ENCODE data around the gene TMEM143.
"Not testable (repeated sequence)": the region's sequence is repeated elsewhere in the genome, so short reads cannot be mapped to it uniquely, and the experiment has no call there.

TMEM143 gene

GRCh38 chr19:48318286-48318987 is 45.3 kb downstream of the TMEM143 start:
- TF ChIP-seq, protein P1, sequence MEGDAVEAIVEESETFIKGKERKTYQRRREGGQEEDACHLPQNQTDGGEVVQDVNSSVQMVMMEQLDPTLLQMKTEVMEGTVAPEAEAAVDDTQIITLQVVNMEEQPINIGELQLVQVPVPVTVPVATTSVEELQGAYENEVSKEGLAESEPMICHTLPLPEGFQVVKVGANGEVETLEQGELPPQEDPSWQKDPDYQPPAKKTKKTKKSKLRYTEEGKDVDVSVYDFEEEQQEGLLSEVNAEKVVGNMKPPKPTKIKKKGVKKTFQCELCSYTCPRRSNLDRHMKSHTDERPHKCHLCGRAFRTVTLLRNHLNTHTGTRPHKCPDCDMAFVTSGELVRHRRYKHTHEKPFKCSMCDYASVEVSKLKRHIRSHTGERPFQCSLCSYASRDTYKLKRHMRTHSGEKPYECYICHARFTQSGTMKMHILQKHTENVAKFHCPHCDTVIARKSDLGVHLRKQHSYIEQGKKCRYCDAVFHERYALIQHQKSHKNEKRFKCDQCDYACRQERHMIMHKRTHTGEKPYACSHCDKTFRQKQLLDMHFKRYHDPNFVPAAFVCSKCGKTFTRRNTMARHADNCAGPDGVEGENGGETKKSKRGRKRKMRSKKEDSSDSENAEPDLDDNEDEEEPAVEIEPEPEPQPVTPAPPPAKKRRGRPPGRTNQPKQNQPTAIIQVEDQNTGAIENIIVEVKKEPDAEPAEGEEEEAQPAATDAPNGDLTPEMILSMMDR (IDR thresholded peaks at IDR 0.05; ENCODE audit: control insufficient read depth, extremely low read depth, insufficient read depth), result no peak
- no peak for DNase-seq (ENCODE audit: low read depth)
- no peak overlapping the region for H3K4me3 ChIP-seq (ENCODE audit: low read depth, low read length)

DNA sequence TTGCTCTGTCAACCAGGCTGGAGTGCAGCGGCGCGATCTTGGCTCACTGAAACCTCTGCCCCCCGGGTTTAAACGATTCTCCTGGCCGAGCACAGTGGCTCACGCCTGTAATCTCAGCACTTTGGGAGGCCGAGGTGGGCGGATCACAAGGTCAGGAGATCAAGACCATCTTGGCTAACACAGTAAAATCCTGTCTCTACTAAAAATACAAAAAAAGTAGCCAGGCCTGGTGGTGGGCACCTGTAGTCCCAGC is 46.1 kb downstream of the TMEM143 start:
- DNase-seq (ENCODE audit: low read depth); H3K4me3 ChIP-seq (ENCODE audit: low read depth, low read length): not testable (repeated sequence)

GRCh38 chr19:48315712-48316111 is 48.0 kb downstream of the TMEM143 start:
- no peak overlapping the region for H3K4me3 ChIP-seq (ENCODE audit: low read depth, low read length)
- TF ChIP-seq, protein P1 (IDR thresholded peaks at IDR 0.05; ENCODE audit: control insufficient read depth, extremely low read depth, insufficient read depth), result no peak
- no peak for DNase-seq (ENCODE audit: low read depth)

DNA sequence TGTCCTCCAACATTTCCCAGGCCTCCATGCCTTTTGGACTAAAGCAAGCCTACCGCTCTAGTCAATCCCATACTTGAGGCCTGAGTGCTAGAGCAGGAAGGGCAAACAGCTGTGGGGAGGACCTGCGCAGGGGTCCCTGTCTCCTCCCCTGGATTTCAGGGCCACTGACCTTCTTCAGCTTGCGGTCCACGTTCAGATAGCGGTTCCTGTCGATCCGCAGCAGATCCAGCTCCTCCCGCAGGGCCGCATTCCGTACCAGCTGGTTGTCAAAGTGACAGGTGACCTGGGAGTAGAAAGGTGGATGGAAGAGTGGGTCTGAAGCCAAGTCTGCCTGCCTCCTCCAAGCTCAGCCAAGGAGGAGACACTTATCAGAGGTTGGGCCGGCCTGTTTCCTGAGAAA is 52.4 kb downstream of the TMEM143 start:
- TF ChIP-seq, protein P1 (IDR thresholded peaks at IDR 0.05; ENCODE audit: control insufficient read depth, extremely low read depth, insufficient read depth), result no peak
- DNase-seq (ENCODE audit: low read depth), result no peak
- H3K4me3 ChIP-seq (ENCODE audit: low read depth, low read length), result no peak overlapping the region

DNA sequence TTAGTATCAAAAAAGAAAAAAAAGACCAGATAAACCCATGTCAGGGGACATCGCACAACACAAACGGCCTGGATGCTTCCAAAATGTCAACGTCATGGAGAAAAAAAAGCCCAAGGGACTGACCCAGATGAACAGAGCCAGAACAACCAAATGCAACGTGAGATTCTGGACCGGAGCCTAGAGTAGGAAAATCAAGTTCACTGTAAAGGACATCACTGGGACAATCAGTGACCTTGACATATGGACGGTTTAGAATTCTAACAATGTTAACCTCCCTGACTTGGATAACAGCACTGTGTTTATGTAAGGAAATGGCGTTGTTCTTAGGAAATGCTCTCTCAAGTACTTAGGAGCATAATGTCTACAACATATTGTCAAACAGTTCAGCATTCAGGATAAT is 53.5 kb downstream of the TMEM143 start:
- TF ChIP-seq, protein P1 (IDR thresholded peaks at IDR 0.05; ENCODE audit: control insufficient read depth, extremely low read depth, insufficient read depth), result no peak
- no peak overlapping the region for H3K4me3 ChIP-seq (ENCODE audit: low read depth, low read length)
- no peak for DNase-seq (ENCODE audit: low read depth)

GRCh38 chr19:48309731-48310130 is 54.0 kb downstream of the TMEM143 start:
- DNase-seq (ENCODE audit: low read depth); H3K4me3 ChIP-seq (ENCODE audit: low read depth, low read length): not testable (repeated sequence)

- TF ChIP-seq, protein P1 (IDR thresholded peaks at IDR 0.05; ENCODE audit: control insufficient read depth, extremely low read depth, insufficient read depth), result no peak
- no peak for DNase-seq (ENCODE audit: low read depth)
- H3K4me3 ChIP-seq (ENCODE audit: low read depth, low read length), result no peak overlapping the region
Measured at GRCh38 chr19:48308631-48309586, 54.8 kb downstream of the TMEM143 start.

DNA sequence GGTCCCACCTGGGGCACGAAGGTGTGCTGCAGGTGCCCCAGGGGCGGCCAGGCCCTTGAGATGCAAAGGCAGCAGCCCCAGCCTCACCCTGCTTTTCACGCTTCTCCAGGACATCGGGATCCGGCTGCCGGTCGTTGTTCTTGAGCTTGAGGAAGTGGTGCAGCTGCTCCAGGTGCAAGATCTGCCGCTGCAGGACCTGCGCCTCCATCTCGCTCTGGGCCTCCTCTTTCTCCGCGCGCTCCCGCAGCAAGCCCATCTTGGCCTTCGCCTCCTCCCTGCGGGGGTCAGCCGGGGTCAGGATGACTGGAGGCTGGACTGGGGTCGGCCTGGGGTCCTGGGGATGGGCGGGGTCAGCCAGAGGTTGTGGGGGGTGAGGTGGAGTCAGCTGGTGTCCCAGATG is 59.9 kb downstream of the TMEM143 start:
- DNase-seq (ENCODE audit: low read depth), result no peak
- no peak overlapping the region for H3K4me3 ChIP-seq (ENCODE audit: low read depth, low read length)
- TF ChIP-seq, protein P1 (IDR thresholded peaks at IDR 0.05; ENCODE audit: control insufficient read depth, extremely low read depth, insufficient read depth), result no peak

All from LNCaP clone FGC (cell line).